Measurements from ENCODE around the gene SERPINE1.
"Not testable (repeated sequence)": the region's sequence is repeated elsewhere in the genome, so short reads cannot be mapped to it uniquely, and the experiment has no call there.

Gene SERPINE1

DNA sequence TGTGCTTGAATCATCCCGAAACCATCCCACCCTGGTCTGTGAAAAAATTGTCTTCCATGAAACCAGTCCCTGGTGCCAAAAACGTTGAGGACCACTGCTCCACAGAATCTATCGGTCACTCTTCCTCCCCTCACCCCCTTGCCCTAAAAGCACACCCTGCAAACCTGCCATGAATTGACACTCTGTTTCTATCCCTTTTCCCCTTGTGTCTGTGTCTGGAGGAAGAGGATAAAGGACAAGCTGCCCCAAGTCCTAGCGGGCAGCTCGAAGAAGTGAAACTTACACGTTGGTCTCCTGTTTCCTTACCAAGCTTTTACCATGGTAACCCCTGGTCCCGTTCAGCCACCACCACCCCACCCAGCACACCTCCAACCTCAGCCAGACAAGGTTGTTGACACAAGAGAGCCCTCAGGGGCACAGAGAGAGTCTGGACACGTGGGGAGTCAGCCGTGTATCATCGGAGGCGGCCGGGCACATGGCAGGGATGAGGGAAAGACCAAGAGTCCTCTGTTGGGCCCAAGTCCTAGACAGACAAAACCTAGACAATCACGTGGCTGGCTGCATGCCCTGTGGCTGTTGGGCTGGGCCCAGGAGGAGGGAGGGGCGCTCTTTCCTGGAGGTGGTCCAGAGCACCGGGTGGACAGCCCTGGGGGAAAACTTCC lies 784 bp upstream of the SERPINE1 start:
- DNase-seq (ENCODE audit: low read depth) = peak; percentile 67
- no peak overlapping the region for H3K4me3 ChIP-seq (ENCODE audit: low read depth, low read length)
- TF ChIP-seq, protein P1, sequence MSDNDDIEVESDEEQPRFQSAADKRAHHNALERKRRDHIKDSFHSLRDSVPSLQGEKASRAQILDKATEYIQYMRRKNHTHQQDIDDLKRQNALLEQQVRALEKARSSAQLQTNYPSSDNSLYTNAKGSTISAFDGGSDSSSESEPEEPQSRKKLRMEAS (IDR thresholded peaks at IDR 0.05; ENCODE audit: low read depth, low read length) = 0 out of 2 replicates have a peak, but pooled peaks have one; percentile 29
- no peak for TF ChIP-seq MYC (IDR thresholded peaks at IDR 0.05; ENCODE audit: low read depth, low read length)
- TF ChIP-seq POLR2A (IDR thresholded peaks at IDR 0.05; ENCODE audit: extremely low read depth, insufficient read length) = no peak
- TF ChIP-seq, protein P2, sequence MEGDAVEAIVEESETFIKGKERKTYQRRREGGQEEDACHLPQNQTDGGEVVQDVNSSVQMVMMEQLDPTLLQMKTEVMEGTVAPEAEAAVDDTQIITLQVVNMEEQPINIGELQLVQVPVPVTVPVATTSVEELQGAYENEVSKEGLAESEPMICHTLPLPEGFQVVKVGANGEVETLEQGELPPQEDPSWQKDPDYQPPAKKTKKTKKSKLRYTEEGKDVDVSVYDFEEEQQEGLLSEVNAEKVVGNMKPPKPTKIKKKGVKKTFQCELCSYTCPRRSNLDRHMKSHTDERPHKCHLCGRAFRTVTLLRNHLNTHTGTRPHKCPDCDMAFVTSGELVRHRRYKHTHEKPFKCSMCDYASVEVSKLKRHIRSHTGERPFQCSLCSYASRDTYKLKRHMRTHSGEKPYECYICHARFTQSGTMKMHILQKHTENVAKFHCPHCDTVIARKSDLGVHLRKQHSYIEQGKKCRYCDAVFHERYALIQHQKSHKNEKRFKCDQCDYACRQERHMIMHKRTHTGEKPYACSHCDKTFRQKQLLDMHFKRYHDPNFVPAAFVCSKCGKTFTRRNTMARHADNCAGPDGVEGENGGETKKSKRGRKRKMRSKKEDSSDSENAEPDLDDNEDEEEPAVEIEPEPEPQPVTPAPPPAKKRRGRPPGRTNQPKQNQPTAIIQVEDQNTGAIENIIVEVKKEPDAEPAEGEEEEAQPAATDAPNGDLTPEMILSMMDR (IDR thresholded peaks at IDR 0.05; ENCODE audit: low read depth, low read length) = no peak

DNA sequence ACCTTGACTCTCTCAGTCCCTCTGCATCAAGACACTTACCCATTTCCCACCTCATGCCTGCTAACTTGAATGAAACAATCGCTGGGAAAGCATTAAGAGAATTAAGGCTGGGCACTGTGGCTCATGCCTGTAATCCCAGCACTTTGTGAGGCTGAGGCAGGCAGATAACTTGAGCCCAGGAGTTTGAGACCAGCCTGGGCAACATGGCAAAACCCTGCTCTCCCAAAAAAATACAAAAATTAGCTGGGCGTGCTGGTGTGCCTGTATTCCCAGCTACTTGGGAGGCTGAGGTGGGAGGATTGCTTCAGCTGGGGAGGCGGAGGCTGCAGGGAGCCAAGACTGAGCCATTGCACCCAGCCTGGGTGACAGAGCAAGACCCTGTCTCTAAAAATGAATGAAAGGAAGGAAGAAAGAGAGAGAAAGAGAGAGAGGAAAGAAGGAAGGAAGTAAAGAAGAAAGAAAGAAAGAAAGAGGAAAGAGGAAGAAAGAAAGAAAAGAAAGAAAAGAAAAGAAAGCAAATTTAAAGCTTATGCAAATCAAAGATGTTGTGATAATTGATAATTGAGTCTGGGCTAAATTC lies 646 bp downstream of the SERPINE1 start:
- no peak for DNase-seq (ENCODE audit: low read depth)
- TF ChIP-seq, protein P1 (IDR thresholded peaks at IDR 0.05; ENCODE audit: low read depth, low read length) = no peak
- TF ChIP-seq MYC (IDR thresholded peaks at IDR 0.05; ENCODE audit: low read depth, low read length) = no peak
- TF ChIP-seq POLR2A (IDR thresholded peaks at IDR 0.05; ENCODE audit: extremely low read depth, insufficient read length) = no peak
- TF ChIP-seq, protein P2 (IDR thresholded peaks at IDR 0.05; ENCODE audit: low read depth, low read length) = no peak
- no peak overlapping the region for H3K4me3 ChIP-seq (ENCODE audit: low read depth, low read length)

DNA sequence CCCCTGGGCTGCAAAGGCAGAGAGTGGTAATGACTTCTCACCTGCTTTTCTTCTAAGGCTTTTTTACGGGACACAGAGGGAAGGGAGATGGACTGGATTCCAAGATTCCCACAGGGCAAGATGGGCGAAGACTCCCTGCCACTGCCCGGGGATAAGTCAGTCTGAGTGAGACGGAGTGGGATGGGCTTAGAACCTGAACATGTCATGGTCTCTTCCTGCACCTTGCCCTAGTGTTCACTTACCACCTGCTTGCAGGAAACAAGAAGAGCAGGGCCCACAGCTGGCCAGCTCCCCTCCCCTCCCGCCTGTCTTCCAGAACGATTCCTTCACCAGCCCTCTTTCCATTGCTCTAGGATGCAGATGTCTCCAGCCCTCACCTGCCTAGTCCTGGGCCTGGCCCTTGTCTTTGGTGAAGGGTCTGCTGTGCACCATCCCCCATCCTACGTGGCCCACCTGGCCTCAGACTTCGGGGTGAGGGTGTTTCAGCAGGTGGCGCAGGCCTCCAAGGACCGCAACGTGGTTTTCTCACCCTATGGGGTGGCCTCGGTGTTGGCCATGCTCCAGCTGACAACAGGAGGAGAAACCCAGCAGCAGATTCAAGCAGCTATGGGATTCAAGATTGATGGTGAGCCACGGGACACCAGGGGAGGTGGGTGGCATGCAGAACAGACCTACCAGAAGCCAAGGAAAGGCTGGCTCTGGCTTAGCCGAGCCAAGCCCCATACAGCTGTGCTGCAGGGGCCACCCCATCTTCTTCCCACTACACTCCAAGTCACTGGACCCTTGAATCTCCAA lies 1.3 kb downstream of the SERPINE1 start:
- no peak overlapping the region for H3K4me3 ChIP-seq (ENCODE audit: low read depth, low read length)
- TF ChIP-seq, protein P2 (IDR thresholded peaks at IDR 0.05; ENCODE audit: low read depth, low read length) = no peak
- TF ChIP-seq, protein P1 (IDR thresholded peaks at IDR 0.05; ENCODE audit: low read depth, low read length) = no peak
- TF ChIP-seq POLR2A (IDR thresholded peaks at IDR 0.05; ENCODE audit: extremely low read depth, insufficient read length) (no peak), MYC (IDR thresholded peaks at IDR 0.05; ENCODE audit: low read depth, low read length) (no peak)
- DNase-seq (ENCODE audit: low read depth) = no peak

- TF ChIP-seq, protein P1 (IDR thresholded peaks at IDR 0.05; ENCODE audit: low read depth, low read length) = no peak
- no peak for TF ChIP-seq MYC (IDR thresholded peaks at IDR 0.05; ENCODE audit: low read depth, low read length)
- TF ChIP-seq, protein P2 (IDR thresholded peaks at IDR 0.05; ENCODE audit: low read depth, low read length) = no peak
- H3K4me3 ChIP-seq (ENCODE audit: low read depth, low read length) = no peak overlapping the region
- DNase-seq (ENCODE audit: low read depth) = no peak
These were observed 2.8 kb downstream of the SERPINE1 start for GRCh38 chr7:101129603-101130117.

- not testable (repeated sequence) for DNase-seq (ENCODE audit: low read depth); H3K4me3 ChIP-seq (ENCODE audit: low read depth, low read length)
These were observed 6.0 kb downstream of the SERPINE1 start for GRCh38 chr7:101132626-101133600.
